ENCODE measurements around the gene MAP3K12. TPM values are rescaled to one million over a fixed set of nuclear protein-coding genes. Genes with fewer than 3 reads are reported as not detected.
"Not testable (repeated sequence)": the region's sequence is repeated elsewhere in the genome, so short reads cannot be mapped to it uniquely, and the experiment has no call there.

MAP3K12 gene
- total RNA-seq, 2 donors from 2014 or later: 3.2 to 3.8 TPM

- H3K4me3 ChIP-seq: peak overlapping the region; percentile 64
- H3K9me3 ChIP-seq: no peaks in the 10 kb centered on the region
- DNase-seq: peak; percentile 85
- H3K36me3 ChIP-seq: peaks cover 31% of the 10 kb centered on the region
- peak overlapping the region; percentile 91 for H3K27ac ChIP-seq
- intact Hi-C loops (cut with DNase I): loop anchor here (10.0 kb wide), 1 partner anchor 52 kb away; the partner anchor contains the start of genes NPFF and TARBP2
- H3K9ac ChIP-seq (ENCODE audit: low read depth in 2 of 2, low read length in 2 of 2): peak overlapping the region; percentile 85 to 96
- no peaks in the 10 kb centered on the region for H3K27me3 ChIP-seq
- peak; percentile 34 for TF ChIP-seq CTCF (IDR thresholded peaks at IDR 0.05)
- no peaks in the 10 kb centered on the region for H3K4me1 ChIP-seq
Observed at GRCh38 chr12:53452159-53453077, 46.8 kb downstream of the MAP3K12 start.

GRCh38 chr12:53451661-53452158, 47.5 kb downstream of the MAP3K12 start, which contains the start of gene PCBP2:
Gene PCBP2 (plus strand): TSS chr12:53452102. CDS start chr12:53454801, 2,699 bp downstream.
- H3K9me3 ChIP-seq: no peaks in the 10 kb centered on the region
- H3K27me3 ChIP-seq: no peaks in the 10 kb centered on the region
- H3K27ac ChIP-seq: peak within 1 kb of the TSS; percentile 91
- H3K4me3 ChIP-seq: peak within 1 kb of the TSS; percentile 64
- DNase-seq: peak; percentile 97
- H3K9ac ChIP-seq (ENCODE audit: low read depth in 2 of 2, low read length in 2 of 2): peak within 1 kb of the TSS; percentile 85 to 96
- TF ChIP-seq CTCF (IDR thresholded peaks at IDR 0.05): peak; percentile 80
- H3K36me3 ChIP-seq: peaks cover 24% of the 10 kb centered on the region
- no peaks in the 10 kb centered on the region for H3K4me1 ChIP-seq
- intact Hi-C loops (cut with DNase I): loop anchor here (10.0 kb wide), 1 partner anchor 53 kb away; the partner anchor contains the start of genes NPFF and TARBP2

- intact Hi-C loops (cut with DNase I): loop anchor here (10.0 kb wide), 1 partner anchor 54 kb away; the partner anchor contains the start of genes NPFF and TARBP2
- Histone ChIP-seq H3K27me3 (no peaks in the 10 kb centered on the region), H3K4me3 (no peak overlapping the region), H3K27ac (no peak overlapping the region), H3K4me1 (no peaks in the 10 kb centered on the region), H3K36me3 (peaks cover 16% of the 10 kb centered on the region), H3K9ac (ENCODE audit: low read depth in 2 of 2, low read length in 2 of 2) (no peak overlapping the region), H3K9me3 (no peaks in the 10 kb centered on the region)
- no peak for TF ChIP-seq CTCF (IDR thresholded peaks at IDR 0.05)
- no peak for DNase-seq
Observed at GRCh38 chr12:53450936-53451335, 48.3 kb downstream of the MAP3K12 start.

GRCh38 chr12:53444593-53445325, 54.5 kb downstream of the MAP3K12 start:
- H3K4me1 ChIP-seq; H3K9me3 ChIP-seq; H3K27ac ChIP-seq; intact Hi-C loops (cut with DNase I); H3K4me3 ChIP-seq; H3K36me3 ChIP-seq; H3K9ac ChIP-seq (ENCODE audit: low read depth in 2 of 2, low read length in 2 of 2); H3K27me3 ChIP-seq: not testable (repeated sequence)
- peak; percentile 38 for DNase-seq

- peaks cover 4% of the 10 kb centered on the region for H3K4me1 ChIP-seq
- H3K9ac ChIP-seq (ENCODE audit: low read depth in 2 of 2, low read length in 2 of 2): peak overlapping the region in 1 of 2 donors; percentile 7
- no peak overlapping the region for H3K27ac ChIP-seq
- TF ChIP-seq CTCF (IDR thresholded peaks at IDR 0.05): no peak
- no peaks in the 10 kb centered on the region for H3K9me3 ChIP-seq
- no peaks in the 10 kb centered on the region for H3K36me3 ChIP-seq
- no peak for DNase-seq
- intact Hi-C loops (cut with DNase I): no loop called here
- H3K4me3 ChIP-seq: no peak overlapping the region
- no peaks in the 10 kb centered on the region for H3K27me3 ChIP-seq
Observed at GRCh38 chr12:53443955-53444354, 55.3 kb downstream of the MAP3K12 start.

Data from colonic mucosa (tissue), 4 donors.